ENCODE measurements around the gene PROM1.
A peak's percentile ranks its signal among the peaks of the same experiment; 100 is the strongest.

Gene PROM1

DNA sequence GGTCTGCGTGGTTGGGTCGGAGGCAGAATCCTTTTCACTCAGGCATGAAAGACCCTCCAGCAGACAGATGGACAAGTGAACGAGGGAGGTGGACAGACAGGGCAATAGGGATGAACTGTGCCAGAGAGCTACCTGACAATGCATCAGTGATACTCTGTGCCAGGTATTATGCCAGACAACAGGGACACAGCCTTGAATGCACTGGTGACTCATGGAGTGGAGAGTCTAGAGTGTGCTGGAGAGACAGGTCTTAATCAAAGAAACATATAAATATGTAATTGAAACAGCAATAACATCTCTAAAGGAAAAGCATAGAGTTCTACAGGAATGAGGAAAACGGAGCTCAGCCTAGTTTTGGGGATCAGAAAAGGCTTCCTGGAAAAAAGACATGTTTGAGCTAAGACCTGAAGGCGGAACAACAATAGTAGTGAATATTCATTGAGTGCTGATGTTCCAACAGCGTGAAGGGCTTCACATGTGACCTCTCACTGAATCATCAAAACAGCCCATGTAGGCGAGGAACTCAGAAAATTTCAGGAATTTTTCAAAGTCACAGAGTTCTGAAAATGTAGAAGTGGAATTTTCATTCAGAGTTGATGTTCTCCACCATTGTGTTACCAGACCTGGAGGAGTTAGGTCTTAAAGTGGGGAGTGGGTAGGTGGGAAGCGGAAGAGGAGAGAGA is 100.8 kb downstream of the PROM1 start:
- DNase-seq = no peak

DNA sequence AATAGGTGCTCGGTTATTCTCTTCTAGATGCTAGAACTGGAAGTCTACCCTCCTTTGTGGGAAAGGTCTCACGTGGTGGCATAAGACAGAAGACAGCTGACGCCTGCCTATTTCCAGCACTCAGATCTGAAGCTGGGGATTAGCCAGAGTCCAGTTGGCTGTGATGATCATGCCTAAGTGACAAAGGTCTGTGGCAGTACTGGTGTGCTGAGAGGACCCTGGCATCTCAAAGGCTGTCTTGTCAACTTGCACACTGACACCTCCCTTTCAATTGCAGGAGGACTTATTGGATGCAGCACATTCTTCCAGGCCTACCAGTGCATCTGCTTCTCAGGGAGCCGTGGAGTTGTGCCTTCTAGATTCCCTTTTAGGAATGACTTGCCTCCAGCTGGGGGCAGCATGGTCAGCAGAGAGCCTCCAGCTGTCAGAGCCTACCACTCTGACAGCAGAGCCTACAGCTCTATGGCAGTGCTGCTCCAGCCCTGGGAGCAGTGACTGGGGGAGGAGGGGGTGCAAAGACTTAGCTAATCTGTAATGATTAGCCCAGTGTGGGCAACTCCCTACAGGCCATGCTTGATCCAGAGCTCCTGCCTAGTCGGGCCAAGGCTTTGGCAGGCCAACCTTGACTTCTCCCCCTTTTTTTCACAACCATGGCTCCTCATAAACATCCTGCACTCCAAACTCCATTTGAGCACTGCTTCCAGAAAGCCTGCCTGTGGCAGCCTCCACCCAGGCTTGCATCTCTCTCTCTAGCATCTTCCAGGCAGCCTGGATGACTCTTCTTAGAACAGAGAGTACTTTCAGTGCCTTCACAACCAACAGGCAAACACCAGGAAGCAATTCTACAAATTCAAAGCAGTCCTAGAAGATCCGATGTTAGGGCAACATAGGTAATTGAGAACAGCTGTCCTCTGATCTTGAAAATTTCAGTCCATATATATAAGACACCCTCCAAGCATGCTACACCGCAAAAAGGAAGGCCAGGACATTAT is 107.1 kb downstream of the PROM1 start:
- no peak for DNase-seq

DNA sequence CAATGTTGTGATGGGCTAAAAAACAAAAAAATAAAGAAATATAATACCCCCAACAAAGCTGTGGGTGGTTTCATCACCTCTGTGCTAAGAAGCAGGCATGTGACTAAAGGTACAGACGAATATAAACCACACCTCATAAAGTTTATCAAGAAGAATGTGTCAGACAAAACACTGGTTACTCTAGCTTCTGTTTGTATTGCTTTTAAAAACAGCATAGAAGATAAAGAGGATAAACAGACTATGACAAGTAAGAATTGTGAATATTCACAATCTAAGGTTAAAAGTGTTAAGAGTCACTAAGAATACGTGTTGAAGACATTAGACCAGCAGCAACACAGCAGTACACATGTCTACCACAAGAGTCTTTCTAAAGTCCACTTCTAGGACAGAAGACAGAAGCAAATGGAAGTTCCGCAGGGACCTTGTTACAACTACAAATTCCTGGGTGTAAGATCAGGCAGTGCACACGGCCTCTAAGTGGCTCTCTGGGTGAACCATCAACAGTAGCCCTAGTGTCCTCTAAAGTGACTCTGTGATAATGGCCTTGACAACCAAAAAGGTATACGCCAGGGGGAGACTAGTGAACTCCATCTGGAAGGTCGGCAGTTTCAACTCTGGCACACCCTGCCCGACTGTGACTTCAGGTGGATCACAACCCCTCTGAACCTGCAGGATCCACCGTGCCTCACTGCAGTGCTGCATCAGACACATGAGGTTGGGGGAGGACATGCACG is 112.6 kb downstream of the PROM1 start:
- no peak for DNase-seq

DNA sequence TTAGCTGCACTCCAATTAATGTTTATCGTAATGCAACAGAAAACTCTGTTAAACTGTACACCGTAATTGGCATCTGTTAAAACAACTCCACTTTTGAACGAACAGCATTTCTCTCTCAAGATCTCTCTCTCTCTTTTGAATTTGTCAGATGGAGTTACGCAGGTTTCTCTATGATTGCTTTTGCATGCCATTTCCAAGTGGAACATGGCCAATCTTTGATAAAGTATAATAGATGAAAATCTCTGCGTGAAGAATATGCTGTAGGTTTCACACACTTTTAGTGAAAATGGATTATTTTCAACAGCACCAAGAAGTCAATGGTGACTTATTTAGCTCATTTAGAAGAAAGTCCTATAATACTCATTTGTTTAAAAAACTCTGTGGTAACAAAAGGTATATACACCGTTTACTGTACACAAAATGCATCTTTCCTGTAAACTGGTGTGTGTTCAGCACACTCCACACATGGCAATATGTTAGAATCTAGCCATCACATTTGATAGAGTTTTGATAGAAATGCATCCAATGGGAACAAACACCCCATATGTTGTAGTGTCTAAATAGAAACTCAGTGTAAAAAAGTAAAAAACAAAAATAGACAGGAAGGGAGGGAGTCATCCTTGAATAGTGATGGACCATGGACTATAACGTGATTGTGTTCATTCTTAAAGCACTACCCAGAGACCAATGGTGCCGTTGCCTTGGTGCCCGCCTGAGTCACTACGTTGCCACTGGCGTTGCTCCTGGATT is 115.1 kb downstream of the PROM1 start:
- no peak for DNase-seq

DNA sequence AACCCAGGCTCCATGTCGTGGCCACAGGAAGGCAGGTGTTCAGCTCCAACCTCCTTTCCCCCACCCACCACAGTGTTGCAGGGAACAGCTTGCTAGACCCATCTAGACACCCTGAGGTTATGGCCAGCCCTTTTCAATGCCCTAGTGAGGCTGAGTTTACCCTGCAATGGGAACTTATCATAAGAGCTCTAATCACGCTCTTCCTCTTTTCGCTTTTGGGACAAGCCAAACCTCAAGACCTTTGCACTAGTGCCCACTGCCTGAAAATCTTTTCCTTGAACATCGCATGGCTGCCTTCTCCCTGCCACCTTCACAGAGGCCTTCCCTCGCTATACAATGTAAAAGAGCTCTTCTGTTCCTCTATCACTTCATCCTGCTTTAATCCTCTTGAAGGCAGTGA is 118.5 kb downstream of the PROM1 start:
- DNase-seq = no peak

DNA sequence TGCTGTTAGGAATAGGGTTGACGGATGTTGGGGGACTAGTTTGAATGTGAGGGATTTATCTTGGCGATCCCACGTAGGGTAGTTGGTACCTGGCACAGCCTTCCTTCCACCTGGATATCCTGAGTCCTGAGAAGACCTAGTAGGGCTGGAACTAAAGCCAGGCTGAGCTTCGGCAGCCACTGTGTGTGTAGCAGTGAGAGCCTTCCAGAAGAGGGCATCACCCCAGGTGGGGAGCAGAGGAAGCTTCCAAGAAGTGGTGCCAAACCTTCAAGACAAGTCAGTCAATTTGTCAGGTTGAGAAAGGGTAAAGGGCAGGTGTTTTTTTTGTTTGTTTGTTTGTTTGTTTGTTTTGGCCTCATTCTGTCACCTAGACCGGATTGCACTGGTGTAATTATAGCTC is 119.7 kb downstream of the PROM1 start:
- no peak for DNase-seq

DNA sequence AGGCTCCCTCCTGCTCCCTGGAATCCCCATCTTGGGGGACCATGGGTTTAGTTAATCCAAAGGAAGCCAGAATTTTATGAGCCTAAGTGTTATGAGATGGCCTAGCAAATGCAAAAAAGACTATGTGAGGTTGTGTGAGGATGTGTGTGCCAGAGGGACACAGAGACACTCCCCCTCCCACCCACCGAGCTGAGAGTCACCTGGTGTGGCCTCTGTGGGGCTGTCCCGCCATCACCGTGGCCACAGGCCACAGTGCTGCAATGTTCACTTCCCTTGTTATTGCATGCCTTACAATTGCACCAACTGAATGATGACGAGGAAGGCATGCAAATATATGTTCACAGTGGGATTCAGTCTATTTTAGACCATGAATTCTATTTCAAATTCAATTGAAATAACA is 120.2 kb downstream of the PROM1 start:
- peak; percentile 48 for DNase-seq

DNA sequence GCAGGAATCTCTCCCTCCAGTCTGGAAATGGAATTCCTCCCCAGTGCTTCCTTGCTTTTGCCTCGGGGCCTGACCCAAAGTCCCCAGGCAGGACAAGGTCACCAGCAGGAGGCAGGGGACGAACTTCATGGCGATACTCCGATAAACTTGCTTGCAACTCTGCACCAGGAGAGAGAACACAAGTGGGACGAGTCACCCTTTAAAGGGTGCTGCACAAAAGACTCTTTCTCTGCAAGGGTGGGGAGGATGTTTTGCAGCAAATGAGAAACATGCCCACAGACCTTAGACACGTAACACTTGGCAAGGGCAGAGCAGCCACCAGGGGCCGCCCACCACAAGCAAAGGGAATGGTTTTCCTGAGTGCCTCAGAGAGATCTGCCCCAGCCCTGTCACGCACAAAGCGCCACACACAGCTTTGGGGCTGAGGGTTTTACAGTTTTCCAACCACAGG is 120.8 kb downstream of the PROM1 start, which contains the start of gene FGFBP2:
FGFBP2 (minus strand) TSS at position 175 of the 451 bp plus-strand sequence; CDS start at position 129, 46 bp downstream.
- DNase-seq = peak; percentile 43

DNA sequence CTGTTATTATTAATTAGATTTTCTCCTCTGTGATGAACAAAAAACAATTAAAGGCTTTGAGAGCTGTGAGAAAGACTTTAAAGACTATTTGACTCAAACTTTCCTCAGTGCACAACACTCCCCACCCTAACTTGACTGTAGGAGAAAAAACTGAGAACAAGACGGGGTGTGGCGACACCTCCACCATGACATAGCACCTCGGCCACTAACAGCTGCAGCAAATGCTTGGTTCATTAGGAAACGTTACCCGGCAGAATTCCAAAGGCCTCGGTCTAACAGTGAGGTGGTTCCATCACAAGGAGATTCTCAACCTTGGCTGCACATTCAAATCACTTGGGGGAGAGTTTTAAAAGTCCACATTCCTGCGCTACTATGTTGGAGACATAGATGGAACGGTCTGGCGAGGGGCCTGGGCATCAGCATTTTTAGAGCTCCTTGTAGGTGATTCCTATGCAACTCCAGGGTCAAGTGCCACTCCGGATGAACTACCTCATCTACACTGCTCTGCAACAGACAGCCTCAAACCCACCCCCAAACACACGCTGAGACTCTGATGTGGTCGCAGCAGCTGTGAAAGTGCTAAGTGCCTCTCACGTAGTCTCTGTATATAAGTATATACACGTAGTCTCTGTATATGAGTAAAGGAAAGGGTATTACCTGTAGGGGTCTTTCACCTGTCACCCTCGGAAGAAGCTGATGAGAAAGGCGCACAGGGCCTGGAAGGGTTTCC is 121.9 kb downstream of the PROM1 start:
- DNase-seq = no peak

DNA sequence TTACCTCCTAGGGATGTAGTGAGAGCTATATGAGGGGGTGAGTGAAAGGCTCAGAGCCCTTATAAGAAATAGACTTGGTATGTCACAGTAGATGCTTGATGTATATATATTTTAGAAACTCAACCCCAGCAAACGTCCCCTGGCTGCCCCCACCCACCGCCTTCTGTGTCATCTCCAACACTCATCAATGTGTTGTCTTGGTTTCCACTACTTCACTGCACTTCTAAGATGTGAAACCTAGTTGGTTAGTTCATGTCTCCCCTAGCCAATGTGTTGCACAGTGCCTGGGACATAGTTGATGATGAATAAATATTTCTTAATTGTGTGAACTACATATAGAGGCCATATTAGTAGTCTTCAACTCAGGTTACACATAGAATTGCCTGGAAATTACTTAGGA is 125.3 kb downstream of the PROM1 start:
- DNase-seq = no peak

DNA sequence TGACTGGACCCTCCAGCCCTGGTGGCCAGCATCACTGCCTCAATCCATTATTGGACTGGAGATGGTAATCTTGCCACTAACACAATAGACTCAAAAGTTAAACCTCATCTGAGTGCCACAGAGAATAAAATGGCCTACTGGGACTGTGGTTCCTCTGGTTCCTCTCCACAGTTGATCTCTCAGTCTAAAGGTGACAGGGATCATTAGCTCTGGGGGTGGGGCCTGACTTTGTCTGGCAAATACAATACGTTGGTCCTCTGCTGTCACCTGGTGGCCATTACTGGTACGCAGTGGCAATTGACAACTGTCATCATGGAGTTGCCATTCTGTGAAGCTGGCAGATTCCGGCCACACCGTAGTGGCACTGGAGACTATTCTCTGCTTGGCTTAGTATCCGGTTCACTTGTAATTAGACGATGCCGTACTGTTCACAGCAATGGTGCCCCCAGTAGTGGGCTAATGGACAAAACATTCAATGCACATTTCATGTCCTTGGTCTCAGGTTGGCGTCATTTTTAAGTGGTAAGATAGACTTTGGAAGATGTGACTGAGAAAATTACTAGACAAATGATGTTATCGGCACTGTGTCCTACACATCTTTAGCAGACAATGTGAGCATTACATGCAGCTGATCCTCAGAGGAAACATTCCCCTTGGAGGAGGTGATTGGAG is 127.5 kb downstream of the PROM1 start:
- DNase-seq = no peak

DNA sequence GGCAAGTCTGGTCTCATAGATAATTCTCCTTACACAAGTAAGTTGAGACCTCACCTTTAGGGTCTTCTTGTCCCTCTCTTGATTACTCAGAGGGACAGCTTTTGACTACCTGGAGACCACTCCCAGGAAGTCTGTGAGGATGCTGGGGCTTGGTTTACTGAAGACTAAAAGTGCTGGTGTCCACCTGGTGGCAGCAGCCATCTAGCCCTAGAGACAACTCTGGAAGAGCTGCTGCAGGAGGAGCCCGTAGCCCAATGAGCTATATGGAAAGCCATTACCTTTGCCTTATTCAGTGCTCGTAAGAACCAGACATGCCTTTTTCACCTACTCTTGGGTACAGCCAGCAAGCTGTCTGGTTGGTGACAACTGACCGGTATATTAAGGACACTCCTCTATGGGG is 128.2 kb downstream of the PROM1 start:
- no peak for DNase-seq

DNA sequence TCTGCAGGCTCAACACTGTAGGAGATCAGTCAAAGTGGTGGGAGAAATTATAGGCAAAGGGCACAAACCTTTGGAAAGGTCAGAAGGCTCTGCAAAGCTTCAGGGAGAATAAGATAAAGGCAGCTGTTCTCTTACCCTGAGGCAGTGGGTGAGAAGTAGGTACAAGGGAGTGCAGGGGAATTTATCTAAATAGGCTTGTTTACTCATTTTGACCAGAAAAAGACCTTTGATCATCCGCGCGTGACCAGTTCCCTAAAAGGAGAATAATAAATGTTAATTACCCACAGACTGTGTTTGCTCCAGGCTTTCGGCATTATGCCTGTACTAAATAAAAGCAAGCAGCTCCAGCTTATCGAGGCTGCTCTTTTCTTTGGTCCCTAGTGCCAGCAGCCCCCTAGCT is 130.2 kb downstream of the PROM1 start:
- DNase-seq = no peak

DNA sequence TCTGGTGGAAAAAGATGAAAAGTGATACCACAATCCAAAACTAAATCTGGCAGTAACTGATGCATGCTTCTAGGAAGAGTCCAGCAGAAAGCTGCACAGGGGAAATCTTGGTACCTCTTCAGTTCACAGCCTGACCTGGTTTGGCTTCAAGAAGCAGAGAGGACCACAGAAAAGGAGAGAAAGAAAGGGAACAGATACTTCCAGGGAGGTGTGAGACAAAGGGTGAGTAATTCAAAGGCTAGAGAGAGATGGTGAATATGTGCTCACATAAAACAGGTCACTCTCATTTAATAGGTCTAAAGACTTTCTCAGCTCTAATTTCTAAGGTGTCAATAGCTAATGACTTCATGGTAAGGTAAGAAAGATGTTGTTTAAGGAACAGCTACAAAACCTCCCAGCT is 132.0 kb downstream of the PROM1 start:
- DNase-seq = no peak

DNA sequence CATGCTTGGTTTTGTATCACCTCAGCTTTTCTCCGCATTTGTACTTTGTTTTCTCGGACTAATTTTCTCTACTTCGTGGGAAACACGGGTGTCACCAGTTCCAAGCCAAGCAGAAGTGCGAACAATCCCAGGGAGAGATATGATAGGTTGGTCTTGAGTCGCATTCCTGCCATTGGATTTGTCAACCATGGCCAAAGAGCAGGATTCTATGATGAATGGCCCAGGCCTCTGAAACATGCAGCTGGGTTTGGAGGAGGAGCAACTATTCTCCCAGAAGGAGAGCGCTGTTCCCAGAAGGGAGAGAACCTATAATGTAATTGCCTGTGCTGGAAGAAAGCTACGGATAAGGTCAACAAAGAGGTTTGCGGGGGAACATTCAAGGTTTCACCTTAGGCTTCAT is 135.0 kb downstream of the PROM1 start:
- no peak for DNase-seq

DNA sequence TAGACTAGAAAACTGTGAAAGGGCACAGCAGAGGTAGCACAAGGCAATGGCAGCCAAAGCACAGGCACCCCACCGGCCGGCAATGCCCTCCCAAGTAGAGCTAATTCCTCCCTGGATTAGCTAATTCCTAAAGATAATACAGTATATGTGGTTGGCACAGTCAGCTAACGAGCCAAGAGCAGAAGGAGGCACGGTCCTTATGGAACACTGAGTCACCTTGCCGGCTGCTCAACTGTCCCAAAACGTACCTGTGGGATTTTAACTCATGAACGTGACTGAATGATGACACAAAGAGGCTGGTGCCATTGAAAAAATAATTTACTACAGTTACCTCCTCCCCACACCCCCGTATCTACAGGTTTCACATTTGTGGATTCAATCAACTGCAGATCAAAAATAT is 136.1 kb downstream of the PROM1 start:
- DNase-seq = no peak

DNA sequence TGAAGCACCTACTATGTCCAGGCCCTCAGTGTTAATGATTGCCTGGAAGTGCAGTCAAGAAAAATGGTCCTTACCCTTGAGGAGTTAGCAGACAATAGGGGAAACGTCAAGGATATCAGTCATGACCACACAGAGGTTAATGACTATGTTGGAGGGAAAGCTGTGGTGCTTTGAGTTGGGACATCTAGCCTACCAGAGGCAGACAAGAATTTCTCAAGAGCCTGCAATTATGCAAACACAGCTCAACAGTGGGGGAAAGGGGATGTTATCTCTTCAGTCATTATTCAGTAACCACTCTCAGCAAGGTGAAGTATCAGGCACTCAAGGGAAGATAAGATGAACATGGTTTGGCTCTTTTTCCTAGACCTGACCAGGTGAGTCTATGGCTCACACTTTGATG is 138.3 kb downstream of the PROM1 start:
- DNase-seq = no peak

DNA sequence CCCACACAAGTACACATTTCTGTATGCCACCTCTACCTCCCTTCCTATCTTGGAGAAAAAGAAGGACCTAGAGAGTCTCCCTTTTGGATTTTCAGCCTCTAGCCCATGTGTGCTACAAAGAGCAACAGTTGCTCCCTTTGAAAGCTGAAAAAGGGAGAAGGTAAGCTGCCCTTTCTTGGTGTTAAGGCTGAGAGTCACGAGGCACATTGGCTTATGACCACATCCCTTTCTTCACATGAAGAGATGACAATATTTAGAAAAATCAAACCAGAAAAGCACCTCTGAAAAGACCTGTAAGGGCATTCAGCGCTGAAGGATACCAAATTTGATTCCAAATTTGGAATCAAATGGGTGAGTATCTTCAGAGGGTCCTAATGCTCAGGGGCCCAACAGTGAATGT is 138.9 kb downstream of the PROM1 start:
- no peak for DNase-seq

DNA sequence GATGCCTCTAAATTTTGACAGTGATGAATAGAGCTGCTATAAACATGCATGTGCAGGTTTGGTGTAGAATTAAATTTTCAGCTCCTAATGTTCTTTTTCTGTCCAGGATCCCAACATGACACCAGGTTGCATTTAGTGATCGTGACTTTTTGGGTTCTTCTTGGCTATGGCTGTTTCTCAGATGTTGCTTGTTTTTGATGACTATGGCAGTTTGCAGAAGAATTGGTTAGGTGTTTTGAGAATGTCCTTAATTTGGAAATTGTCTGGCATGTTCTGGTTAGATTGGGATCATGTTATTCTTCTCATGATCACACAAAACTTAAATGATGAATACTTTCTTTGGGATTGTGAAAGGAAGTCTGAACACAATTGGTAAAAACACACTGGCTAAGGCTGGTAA is 141.5 kb downstream of the PROM1 start:
- no peak for DNase-seq

DNA sequence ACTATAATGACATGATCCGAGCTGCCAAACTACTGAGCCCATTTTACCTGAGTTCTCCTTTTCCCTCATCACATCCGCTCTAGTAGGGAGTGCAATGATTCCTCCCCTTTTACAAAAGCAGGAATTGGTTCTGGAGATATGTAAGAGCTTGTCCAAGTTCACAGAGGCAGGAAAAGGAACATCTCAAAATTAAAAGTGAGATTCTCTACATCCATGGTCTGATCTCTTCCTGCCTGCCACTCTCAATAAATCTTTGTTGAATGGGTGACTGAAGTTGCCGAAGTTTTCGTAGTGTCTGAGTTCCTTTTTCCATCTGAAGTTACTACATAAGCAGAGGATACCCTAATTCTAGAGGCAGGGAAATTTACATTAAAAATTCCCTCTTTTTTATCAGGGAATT is 145.2 kb downstream of the PROM1 start, which contains the start of gene FGFBP1:
FGFBP1 (minus strand) TSS at position 101 of the 400 bp plus-strand sequence. CDS start 2,108 bp downstream, outside the sequence.
- DNase-seq = no peak

DNA sequence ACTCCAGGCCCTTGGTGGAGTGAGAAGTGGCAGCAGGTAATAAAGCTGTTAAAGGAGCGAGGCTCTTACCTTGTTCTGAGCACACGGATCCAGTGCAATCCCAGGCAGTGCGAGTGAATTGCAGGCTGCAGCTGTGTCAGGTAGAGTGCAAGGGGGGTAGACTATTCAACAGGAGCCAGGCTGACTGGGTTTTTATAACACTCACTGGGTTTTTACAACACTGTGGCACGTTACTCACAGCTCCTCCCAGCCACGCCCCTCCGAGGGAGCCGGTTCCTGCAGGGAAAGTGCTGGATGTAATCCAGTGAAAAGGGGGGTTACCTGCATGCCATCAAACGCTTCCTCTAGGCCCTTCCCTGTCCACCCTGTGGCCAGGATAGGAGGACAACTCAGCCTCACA is 145.6 kb downstream of the PROM1 start:
- DNase-seq = no peak

Measured in activated gamma-delta T cell (primary cell).